Frontal cortex (tissue), 4 donors: ENCODE data around the gene OR7D2. TPM values are rescaled to one million over a fixed set of nuclear protein-coding genes. Genes with fewer than 3 reads are reported as not detected.
"Not testable (repeated sequence)": the region's sequence is repeated elsewhere in the genome, so short reads cannot be mapped to it uniquely, and the experiment has no call there.

Experiments
- DNase-seq, 2 donors: peaks; one replicate each; pipeline ENCODE4 v3.0.0; 2012; ENCODE audit warnings: low spot score in 2 of 2
- FAIRE-seq: peaks from 2 replicates; lab custom pipeline; 2012; peaks lifted over from hg19 to GRCh38; lab: Jason Lieb, UNC
- total RNA-seq: library from RNA; depleted of rRNA; stranded (reverse); fragments of >200 nt; gene quantifications from one replicate; pipeline ENCODE4 v1.2.3, GENCODE V29; 2014
- donor health status: control.
- donor health status: control.
- donor health status: control.

OR7D2 gene
- total RNA-seq, 1 donor from 2014 or later: not detected

GRCh38 chr19:9189535-9189934 lies 10.8 kb downstream of the OR7D2 start:
- no peak for FAIRE-seq
- DNase-seq: no peak

GRCh38 chr19:9198044-9198443 lies 19.3 kb downstream of the OR7D2 start:
- DNase-seq: not testable (repeated sequence)

GRCh38 chr19:9205501-9206113 lies 26.8 kb downstream of the OR7D2 start:
- FAIRE-seq (no peak), DNase-seq (peak in 1 of 2 donors; percentile 42)

More at GRCh38 chr19:9198044-9198443, 19.3 kb downstream of the OR7D2 start:
- not testable (repeated sequence) for FAIRE-seq

GRCh38 chr19:9219489-9219888 lies 40.7 kb downstream of the OR7D2 start, which contains the start of gene OR7D4:
TSS of gene OR7D4 (minus strand) at chr19:9219589. CDS start at chr19:9214837, 4,752 bp downstream.
- FAIRE-seq (no peak), DNase-seq (no peak)

Other genes with a start within 250 kb of the OR7D2 start
- gene MUC16, start 168.6 kb upstream of the OR7D2 start, total RNA-seq: not detected
- not detected for gene OR1M1, start 91.9 kb upstream of the OR7D2 start, total RNA-seq
- gene OR7G2, start 71.5 kb upstream of the OR7D2 start, total RNA-seq: not detected
- not detected for gene OR7G1, start 63.2 kb upstream of the OR7D2 start, total RNA-seq
- gene OR7G3, start 52.0 kb upstream of the OR7D2 start, total RNA-seq: not detected
- gene ZNF317, start 38.6 kb upstream of the OR7D2 start, total RNA-seq: 17.1 TPM
- gene OR7D4, start 40.6 kb downstream of the OR7D2 start, total RNA-seq: not detected
- not detected for gene OR7E24, start 72.0 kb downstream of the OR7D2 start, total RNA-seq
- gene ZNF699, start 130.9 kb downstream of the OR7D2 start, total RNA-seq: 25.3 TPM
- 42.8 TPM for gene ZNF559, start 145.2 kb downstream of the OR7D2 start, total RNA-seq
- 8.2 TPM for gene ZNF177, start 184.0 kb downstream of the OR7D2 start, total RNA-seq